Stomach (tissue), 4 donors: ENCODE measurements around the gene TRMT2A.

Experiments
- CTCF ChIP-seq, 7 experiments: fragments of 450-650 bp in 4 of 7; fragments of 200-600 bp in 3 of 7; sonication (generic) in 3 of 7; IDR thresholded peaks; one replicate each; pipeline ENCODE4 v1.5.1; 2016 to 2019; ENCODE audit warnings: antibody characterized with exemption in 7 of 7, control low read depth in 2 of 7, mild to moderate bottlenecking in 1 of 7
- EP300 ChIP-seq: sonication (generic); formaldehyde crosslinking; IDR thresholded peaks from one replicate; pipeline ENCODE4 v1.6.1; 2017; ENCODE audit warnings: antibody characterized with exemption

GRCh38 chr22:20155330-20156041 lies 38.5 kb upstream of the TRMT2A start:
- no peak for TF ChIP-seq CTCF (IDR thresholded peaks at IDR 0.05)
- TF ChIP-seq EP300: no peak
